GM12878 (cell line): ENCODE results near the gene ZNF410. TPM values are rescaled to one million over a fixed set of nuclear protein-coding genes. Genes with fewer than 3 reads are reported as not detected.
A peak's percentile ranks its signal among the peaks of the same experiment; 100 is the strongest.

Experiments
- BMI1 ChIP-seq: fragments of 450-650 bp; IDR thresholded peaks from 2 replicates; pipeline ENCODE4 v1.6.1; 2016; ENCODE audit warnings: mild to moderate bottlenecking, moderate library complexity, borderline replicate concordance
- CBFB ChIP-seq: IDR thresholded peaks from 2 replicates; pipeline ENCODE4 v1.6.1; 2016; ENCODE audit warnings: antibody characterized with exemption, low read depth
- EGR1 ChIP-seq, 2 experiments: IDR thresholded peaks; 1 replicate in 1 of 2; 2 replicates in 1 of 2; pipeline ENCODE4 v1.6.1; 2011 to 2012; ENCODE audit warnings: low read depth in 2 of 2, low read length in 2 of 2, borderline replicate concordance in 1 of 2, mild to moderate bottlenecking in 1 of 2, moderate library complexity in 1 of 2
- EZH2 ChIP-seq: IDR thresholded peaks from 2 replicates; pipeline ENCODE4 v1.6.1; 2012; ENCODE audit warnings: low read depth, mild to moderate bottlenecking, control low read depth, inconsistent platforms, low read length, borderline replicate concordance; ENCODE audit not compliant: control insufficient read depth
- JUNB ChIP-seq: IDR thresholded peaks from 2 replicates; pipeline ENCODE4 v1.6.1; 2016; ENCODE audit warnings: antibody characterized with exemption, mild to moderate bottlenecking
- MTA2 ChIP-seq: fragments of 450-650 bp; IDR thresholded peaks from 2 replicates; pipeline ENCODE4 v1.6.1; 2016; ENCODE audit warnings: low read depth, mild to moderate bottlenecking, moderate library complexity
- NFYB ChIP-seq: IDR thresholded peaks from 2 replicates; pipeline ENCODE4 v1.6.1; 2011; ENCODE audit warnings: low read depth, mild to moderate bottlenecking, low read length, improper control_type of control experiment, moderate library complexity; ENCODE audit not compliant: insufficient read depth
- PAX8 ChIP-seq: fragments of 450-650 bp; IDR thresholded peaks from 2 replicates; pipeline ENCODE4 v1.6.1; 2017; ENCODE audit warnings: mild to moderate bottlenecking, moderate library complexity
- SP1 ChIP-seq: IDR thresholded peaks from one replicate; pipeline ENCODE4 v1.6.1; 2011; ENCODE audit warnings: low read depth, low read length
- SPI1 ChIP-seq: IDR thresholded peaks from 2 replicates; pipeline ENCODE4 v1.6.1; 2011; ENCODE audit warnings: low read depth, mild to moderate bottlenecking, low read length, moderate library complexity, borderline replicate concordance; ENCODE audit not compliant: insufficient read depth
- SRF ChIP-seq, 2 experiments: IDR thresholded peaks; 2 replicates each; pipeline ENCODE4 v1.6.1; 2011; ENCODE audit warnings: low read depth in 2 of 2, low read length in 2 of 2, mild to moderate bottlenecking in 1 of 2, moderate library complexity in 1 of 2
- TCF7 ChIP-seq: IDR thresholded peaks from 2 replicates; pipeline ENCODE4 v1.6.1; 2014; ENCODE audit warnings: antibody characterized with exemption, borderline replicate concordance
- WRNIP1 ChIP-seq: IDR thresholded peaks from 2 replicates; pipeline ENCODE4 v1.6.1; 2011; ENCODE audit warnings: low read depth, low read length, improper control_type of control experiment, borderline replicate concordance
- ZBED1 ChIP-seq: IDR thresholded peaks from 2 replicates; pipeline ENCODE4 v1.6.1; 2016; ENCODE audit warnings: borderline replicate concordance
- ZBTB40 ChIP-seq: fragments of 450-650 bp; IDR thresholded peaks from 2 replicates; pipeline ENCODE4 v1.6.1; 2016; ENCODE audit warnings: mild to moderate bottlenecking, moderate library complexity, borderline replicate concordance
- ZNF24 ChIP-seq: fragments of 450-650 bp; IDR thresholded peaks from 2 replicates; pipeline ENCODE4 v1.6.1; 2017; ENCODE audit warnings: antibody characterized with exemption, mild to moderate bottlenecking
- ZNF274 ChIP-seq: IDR thresholded peaks from one replicate; pipeline ENCODE4 v1.8.0; 2011; ENCODE audit not compliant: insufficient read length, insufficient read depth
- polyA plus RNA-seq, 11 experiments: library from polyadenylated mRNA; depleted of rRNA in 4 of 11; unstranded in 6 of 11; stranded (reverse) in 5 of 11; fragments of >200 nt; fragmentation: Nextera tagmentation in 4 of 11; fragmentation: Illumina TruSeq in 1 of 11; extraction: Ambion mirVana in 4 of 11; extraction: Trizol in 1 of 11; gene quantifications; 1 replicate in 1 of 11; 2 replicates in 10 of 11; pipeline versions ENCODE4 v1.2.1 to v1.2.3, GENCODE V29; 2011 to 2016; ENCODE audit warnings: inconsistent platforms in 2 of 11, missing spikeins in 2 of 11, low read depth in 1 of 11
- total RNA-seq, 4 experiments: library from RNA; depleted of rRNA in 3 of 4; stranded (reverse); fragments of >200 nt in 3 of 4; fragmentation: Illumina TruSeq in 1 of 4; extraction: Trizol in 1 of 4; gene quantifications; 2 replicates each; pipeline versions ENCODE4 v1.2.1 to v1.2.3, GENCODE V29; 2013 to 2021

The ZNF410 gene
- total and polyA plus RNA-seq, 10 of the 15 experiments (the other 5 are each of a cell fraction or from before 2014, with no cell fraction given), result 31.2 to 56.6 (median 47.7) TPM

- TF ChIP-seq TCF7 (no peak), ZNF24 (no peak), WRNIP1 (no peak), NFYB (peak; percentile 66; the same call in 1 of the 2 replicates), SP1 (peak; percentile 5), CBFB (no peak), PAX8 (no peak), SPI1 (no peak), ZBTB40 (peak; percentile 86), EZH2 (no peak), BMI1 (peak; percentile 86), SRF (IDR thresholded peaks at IDR 0.05; ENCODE audit: low read depth in 2 of 2, low read length in 2 of 2) (no peak), EGR1 (IDR thresholded peaks at IDR 0.05; ENCODE audit: borderline replicate concordance in 1 of 2, low read depth in 2 of 2, low read length in 2 of 2) (no peak; a peak in 1 of 3 replicates), MTA2 (peak; percentile 54; the same call in 1 of the 2 replicates), ZBED1 (no peak), JUNB (no peak), ZNF274 (no peak)
- TF ChIP-seq, all 136 proteins: peak for 55
These were observed 63.4 kb downstream of the ZNF410 start, which contains the start of the genes COQ6 and FAM161B (continued) for GRCh38 chr14:73949752-73950734.
